HepG2 (cell line): ENCODE results near the gene KCTD5. TPM values are rescaled to one million over a fixed set of nuclear protein-coding genes. Genes with fewer than 3 reads are reported as not detected.

Source experiments
- ARNT2 ChIP-seq: sonication (generic); formaldehyde crosslinking; IDR thresholded peaks from 2 replicates; pipeline ENCODE4 v1.8.0; 2022; ENCODE audit warnings: mild to moderate bottlenecking, low read depth, missing genetic modification reagents, moderate library complexity
- NCOA2 ChIP-seq: sonication (generic); formaldehyde crosslinking; IDR thresholded peaks from 2 replicates; pipeline ENCODE4 v1.8.0; 2022; ENCODE audit warnings: inconsistent platforms
- TEAD3 ChIP-seq: optimal IDR thresholded peaks from 2 replicates; pipeline ENCODE3; 2016; ENCODE audit warnings: borderline replicate concordance
- ZNF407 ChIP-seq: sonication (generic); formaldehyde crosslinking; IDR thresholded peaks from one replicate; pipeline ENCODE4 v1.5.1; 2020; ENCODE audit warnings: mild to moderate bottlenecking, missing genetic modification reagents; ENCODE audit errors: not compliant biosample characterization
- ZNF710 ChIP-seq: sonication (generic); formaldehyde crosslinking; IDR thresholded peaks from 2 replicates; pipeline ENCODE4 v1.5.0; 2020; ENCODE audit warnings: mild to moderate bottlenecking, missing genetic modification reagents, borderline replicate concordance
- polyA plus RNA-seq, 8 experiments: library from polyadenylated mRNA; depleted of rRNA in 3 of 8; stranded (reverse) in 7 of 8; unstranded in 1 of 8; fragments of >200 nt; fragmentation: Illumina TruSeq in 4 of 8; extraction: Trizol in 4 of 8; gene quantifications; 2 replicates each; pipeline versions ENCODE4 v1.2.1 to v1.2.3, GENCODE V29; 2011 to 2016; ENCODE audit warnings: low read depth in 4 of 8, missing spikeins in 1 of 8, mixed read lengths in 1 of 8; ENCODE audit not compliant: insufficient read depth in 1 of 8
- total RNA-seq, 5 experiments: library from RNA; depleted of rRNA; stranded (reverse); fragments of >200 nt; fragmentation: Illumina TruSeq; extraction: Trizol; gene quantifications; 2 replicates each; pipeline ENCODE4 v1.2.3, GENCODE V29; 2016; ENCODE audit warnings: low read depth in 1 of 5

The KCTD5 gene
- total and polyA plus RNA-seq, 2 of the 13 experiments (the other 11 are each of a cell fraction or from before 2014, with no cell fraction given): 25.4 to 29.8 TPM

- TF ChIP-seq ZNF710 (CRISPR knock-in tag) (no peak), NCOA2 (no peak), ZNF407 (CRISPR knock-in tag) (no peak), ARNT2 (CRISPR knock-in tag) (no peak), TEAD3 (CRISPR knock-in tag) (no peak)
Observed at GRCh38 chr16:2692251-2692947, 10.1 kb downstream of the KCTD5 start (continued).
